Measurements from ENCODE around the gene ZGPAT.

ZGPAT gene

DNA sequence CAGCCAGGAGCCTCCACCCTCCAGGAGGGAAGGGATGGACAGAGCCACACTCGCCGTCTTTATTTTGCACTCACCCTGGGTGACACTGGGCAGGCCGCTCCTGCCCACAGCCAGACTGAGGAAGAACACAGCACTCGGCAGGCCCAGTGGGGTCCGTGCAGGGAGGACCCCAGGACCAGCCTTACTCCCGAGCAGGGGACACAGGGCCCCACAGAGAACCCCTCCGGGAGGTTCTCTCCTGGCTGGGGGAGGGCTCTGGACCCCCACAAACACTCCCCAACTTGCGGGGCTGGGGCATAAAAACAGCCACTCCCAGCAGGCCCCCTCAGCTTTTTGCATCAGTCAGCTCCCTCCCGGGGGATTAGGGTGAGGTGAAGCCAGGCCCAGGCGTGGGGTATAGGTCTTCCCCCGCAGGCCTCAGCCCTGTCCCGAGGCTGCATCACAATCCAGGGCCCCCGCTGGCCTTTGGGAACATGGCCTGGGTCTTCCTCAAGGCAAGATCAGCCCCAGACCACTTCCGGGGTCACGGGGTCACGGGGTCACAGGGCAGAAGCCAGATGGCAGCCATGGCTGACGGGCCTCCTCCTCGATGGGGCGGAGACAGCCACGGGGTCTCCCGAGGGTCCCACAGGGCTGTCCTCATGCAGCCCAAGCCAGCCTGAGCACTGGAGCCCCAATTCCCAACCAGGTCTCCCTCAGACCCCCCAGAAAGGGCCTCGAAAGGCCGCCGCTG is 8.2 kb upstream of the ZGPAT start:
- peaks cover 2% of the 10 kb centered on the region for H4K20me1 ChIP-seq (ENCODE audit: insufficient read depth, low read length, poor library complexity, severe bottlenecking)
- no peak overlapping the region for H3K9ac ChIP-seq (ENCODE audit: low read depth, low read length, poor library complexity, severe bottlenecking)
- H3K9me3 ChIP-seq (ENCODE audit: insufficient read depth, low read depth, low read length) = no peaks in the 10 kb centered on the region
- no peaks in the 10 kb centered on the region for H3F3A ChIP-seq (ENCODE audit: low read depth)
- no peak for TF ChIP-seq EZH2phosphoT487 (IDR thresholded peaks at IDR 0.05; ENCODE audit: borderline replicate concordance)
- TF ChIP-seq, protein P1, sequence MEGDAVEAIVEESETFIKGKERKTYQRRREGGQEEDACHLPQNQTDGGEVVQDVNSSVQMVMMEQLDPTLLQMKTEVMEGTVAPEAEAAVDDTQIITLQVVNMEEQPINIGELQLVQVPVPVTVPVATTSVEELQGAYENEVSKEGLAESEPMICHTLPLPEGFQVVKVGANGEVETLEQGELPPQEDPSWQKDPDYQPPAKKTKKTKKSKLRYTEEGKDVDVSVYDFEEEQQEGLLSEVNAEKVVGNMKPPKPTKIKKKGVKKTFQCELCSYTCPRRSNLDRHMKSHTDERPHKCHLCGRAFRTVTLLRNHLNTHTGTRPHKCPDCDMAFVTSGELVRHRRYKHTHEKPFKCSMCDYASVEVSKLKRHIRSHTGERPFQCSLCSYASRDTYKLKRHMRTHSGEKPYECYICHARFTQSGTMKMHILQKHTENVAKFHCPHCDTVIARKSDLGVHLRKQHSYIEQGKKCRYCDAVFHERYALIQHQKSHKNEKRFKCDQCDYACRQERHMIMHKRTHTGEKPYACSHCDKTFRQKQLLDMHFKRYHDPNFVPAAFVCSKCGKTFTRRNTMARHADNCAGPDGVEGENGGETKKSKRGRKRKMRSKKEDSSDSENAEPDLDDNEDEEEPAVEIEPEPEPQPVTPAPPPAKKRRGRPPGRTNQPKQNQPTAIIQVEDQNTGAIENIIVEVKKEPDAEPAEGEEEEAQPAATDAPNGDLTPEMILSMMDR (conservative IDR thresholded peaks at IDR 0.05; ENCODE audit: low read length) = no peak
- no peaks in the 10 kb centered on the region for H3K9me2 ChIP-seq (replicated peaks; ENCODE audit: low read depth, low read length)
- no peak overlapping the region for H2AFZ ChIP-seq (ENCODE audit: low read length)
- H3K4me1 ChIP-seq (ENCODE audit: insufficient read depth, low read length, poor library complexity, severe bottlenecking) = no peaks in the 10 kb centered on the region
- H3K27me3 ChIP-seq (ENCODE audit: insufficient read depth, low read length, poor library complexity, severe bottlenecking) = no peaks in the 10 kb centered on the region
- peaks cover 2% of the 10 kb centered on the region; the same call in 1 of the 2 replicates for H3K36me3 ChIP-seq (ENCODE audit: insufficient read depth, low read length)
- H3K4me3 ChIP-seq (ENCODE audit: low read length, poor library complexity, severe bottlenecking) = no peak overlapping the region
- H3K79me2 ChIP-seq (ENCODE audit: insufficient read depth, low read length) = peaks cover 6% of the 10 kb centered on the region; the same call in 1 of the 2 replicates
- no peak overlapping the region for H3K4me2 ChIP-seq (ENCODE audit: low read depth, low read length, poor library complexity, severe bottlenecking)

DNA sequence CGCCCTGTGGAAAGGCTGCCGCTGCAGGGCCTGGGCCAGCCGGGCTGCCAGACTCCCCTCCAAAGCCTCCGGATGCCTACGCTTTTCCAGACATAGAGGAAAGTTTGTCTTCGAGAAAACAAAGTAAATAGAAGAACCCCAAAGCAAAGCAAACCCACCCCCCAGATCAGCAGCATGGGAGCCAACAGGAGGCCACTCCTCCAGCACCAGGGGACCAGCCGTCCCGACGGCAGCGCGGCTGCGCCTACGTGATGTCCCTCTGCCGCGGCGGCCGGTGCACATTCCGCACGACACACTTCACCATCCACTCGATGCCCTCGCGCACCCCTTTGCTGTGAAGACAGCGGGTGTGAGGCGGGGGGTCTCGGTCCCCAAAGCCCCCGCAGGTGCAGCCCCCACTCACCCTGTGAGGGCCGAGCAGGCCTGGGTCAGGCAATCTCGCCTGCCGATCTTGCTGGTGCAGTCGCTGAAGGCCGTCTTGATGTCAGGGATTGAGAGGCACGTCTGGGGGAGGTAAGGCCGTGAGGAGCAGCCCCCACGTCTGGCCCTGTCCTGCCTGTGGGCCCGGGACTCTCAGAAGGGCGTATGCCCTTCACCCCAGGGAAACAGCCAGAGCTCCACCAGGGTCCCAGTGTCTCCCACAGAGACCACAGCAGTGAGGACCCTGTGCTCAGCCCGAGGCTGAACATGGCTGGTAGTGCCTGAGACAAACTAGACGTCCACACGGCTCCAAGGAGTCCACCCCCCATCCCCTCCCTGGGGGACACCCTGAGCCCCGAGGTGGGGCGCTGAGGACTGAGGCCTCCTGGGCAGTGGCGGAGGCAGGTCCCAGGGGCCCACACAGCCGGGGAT is 7.4 kb upstream of the ZGPAT start:
- no peak for TF ChIP-seq EZH2phosphoT487 (IDR thresholded peaks at IDR 0.05; ENCODE audit: borderline replicate concordance)
- TF ChIP-seq, protein P1 (conservative IDR thresholded peaks at IDR 0.05; ENCODE audit: low read length) = no peak
- Histone ChIP-seq H3K36me3 (ENCODE audit: insufficient read depth, low read length) (peaks cover 10% of the 10 kb centered on the region; the same call in 1 of the 2 replicates), H3K4me2 (ENCODE audit: low read depth, low read length, poor library complexity, severe bottlenecking) (no peak overlapping the region), H3K9me3 (ENCODE audit: insufficient read depth, low read depth, low read length) (no peaks in the 10 kb centered on the region), H2AFZ (ENCODE audit: low read length) (no peak overlapping the region), H3K4me3 (ENCODE audit: low read length, poor library complexity, severe bottlenecking) (no peak overlapping the region), H3F3A (ENCODE audit: low read depth) (no peaks in the 10 kb centered on the region), H3K4me1 (ENCODE audit: insufficient read depth, low read length, poor library complexity, severe bottlenecking) (no peaks in the 10 kb centered on the region), H3K79me2 (ENCODE audit: insufficient read depth, low read length) (peaks cover 14% of the 10 kb centered on the region; the same call in 1 of the 2 replicates), H4K20me1 (ENCODE audit: insufficient read depth, low read length, poor library complexity, severe bottlenecking) (peaks cover 2% of the 10 kb centered on the region), H3K9ac (ENCODE audit: low read depth, low read length, poor library complexity, severe bottlenecking) (no peak overlapping the region), H3K27me3 (ENCODE audit: insufficient read depth, low read length, poor library complexity, severe bottlenecking) (no peaks in the 10 kb centered on the region), H3K9me2 (replicated peaks; ENCODE audit: low read depth, low read length) (no peaks in the 10 kb centered on the region)

DNA sequence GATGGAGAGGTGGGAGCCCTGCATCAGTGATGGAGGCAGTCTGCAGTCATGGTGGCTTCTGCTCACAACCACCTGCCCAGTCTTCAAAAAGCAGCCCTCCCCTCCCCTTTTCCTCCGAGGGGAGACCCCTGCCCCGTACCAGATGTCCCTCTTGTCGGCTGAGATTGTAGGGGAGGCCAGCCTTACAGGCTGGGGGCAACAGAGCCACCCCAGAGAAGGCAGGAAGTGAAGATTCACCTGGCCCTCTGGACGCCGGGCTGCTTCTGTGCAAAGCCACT is 6.8 kb upstream of the ZGPAT start:
- Histone ChIP-seq H4K20me1 (ENCODE audit: insufficient read depth, low read length, poor library complexity, severe bottlenecking) (peaks cover 7% of the 10 kb centered on the region), H3K4me3 (ENCODE audit: low read length, poor library complexity, severe bottlenecking) (no peak overlapping the region), H3F3A (ENCODE audit: low read depth) (no peaks in the 10 kb centered on the region), H3K9me2 (replicated peaks; ENCODE audit: low read depth, low read length) (no peaks in the 10 kb centered on the region), H3K27me3 (ENCODE audit: insufficient read depth, low read length, poor library complexity, severe bottlenecking) (no peaks in the 10 kb centered on the region), H3K4me1 (ENCODE audit: insufficient read depth, low read length, poor library complexity, severe bottlenecking) (peaks cover 4% of the 10 kb centered on the region), H3K36me3 (ENCODE audit: insufficient read depth, low read length) (peaks cover 13% of the 10 kb centered on the region; the same call in 1 of the 2 replicates), H3K4me2 (ENCODE audit: low read depth, low read length, poor library complexity, severe bottlenecking) (no peak overlapping the region), H3K79me2 (ENCODE audit: insufficient read depth, low read length) (peaks cover 19% of the 10 kb centered on the region), H3K9me3 (ENCODE audit: insufficient read depth, low read depth, low read length) (no peaks in the 10 kb centered on the region), H3K9ac (ENCODE audit: low read depth, low read length, poor library complexity, severe bottlenecking) (no peak overlapping the region), H2AFZ (ENCODE audit: low read length) (no peak overlapping the region)
- TF ChIP-seq, protein P1 (conservative IDR thresholded peaks at IDR 0.05; ENCODE audit: low read length) = no peak
- TF ChIP-seq EZH2phosphoT487 (IDR thresholded peaks at IDR 0.05; ENCODE audit: borderline replicate concordance) = no peak
